HEK293 (cell line): Measurements from ENCODE around the gene TLCD3B.

Source experiments
- BCL11A ChIP-seq: fragments of 450-650 bp; formaldehyde crosslinking; IDR thresholded peaks from 2 replicates; pipeline ENCODE4 v1.5.1; 2016; ENCODE audit warnings: low read depth, missing biosample characterization, missing genetic modification characterization
- FEZF1 ChIP-seq: fragments of 450-650 bp; formaldehyde crosslinking; IDR thresholded peaks from 2 replicates; pipeline ENCODE4 v1.5.1; 2016; ENCODE audit warnings: missing biosample characterization, missing genetic modification characterization
- GLIS2 ChIP-seq: fragments of 450-650 bp; formaldehyde crosslinking; IDR thresholded peaks from 2 replicates; pipeline ENCODE4 v1.5.1; 2016; ENCODE audit warnings: missing biosample characterization, missing genetic modification characterization
- IKZF3 ChIP-seq: fragments of 450-650 bp; IDR thresholded peaks from 2 replicates; pipeline ENCODE4 v1.5.0; 2018; ENCODE audit warnings: missing biosample characterization, mild to moderate bottlenecking, missing genetic modification characterization, moderate library complexity
- KLF7 ChIP-seq: fragments of 450-650 bp; formaldehyde crosslinking; IDR thresholded peaks from 2 replicates; pipeline ENCODE4 v1.5.1; 2016; ENCODE audit warnings: missing biosample characterization, missing genetic modification characterization, borderline replicate concordance
- OSR2 ChIP-seq: fragments of 450-650 bp; formaldehyde crosslinking; IDR thresholded peaks from 2 replicates; pipeline ENCODE4 v1.5.1; 2016; ENCODE audit warnings: missing biosample characterization, missing genetic modification characterization
- SP3 ChIP-seq: fragments of 450-650 bp; formaldehyde crosslinking; IDR thresholded peaks from 2 replicates; pipeline ENCODE4 v1.5.1; 2016; ENCODE audit warnings: missing biosample characterization, missing genetic modification characterization
- SP7 ChIP-seq: fragments of 450-650 bp; formaldehyde crosslinking; IDR thresholded peaks from 2 replicates; pipeline ENCODE4 v1.5.1; 2016; ENCODE audit warnings: missing biosample characterization, missing genetic modification characterization
- ZBTB20 ChIP-seq: fragments of 450-650 bp; formaldehyde crosslinking; IDR thresholded peaks from 2 replicates; pipeline ENCODE4 v1.5.1; 2016; ENCODE audit warnings: missing biosample characterization, missing genetic modification characterization
- ZBTB8A ChIP-seq: fragments of 450-650 bp; formaldehyde crosslinking; IDR thresholded peaks from 2 replicates; pipeline ENCODE4 v1.5.1; 2016; ENCODE audit warnings: missing biosample characterization, missing genetic modification characterization
- ZFP37 ChIP-seq: fragments of 450-650 bp; formaldehyde crosslinking; IDR thresholded peaks from 2 replicates; pipeline ENCODE4 v1.5.1; 2016; ENCODE audit warnings: missing biosample characterization, missing genetic modification characterization
- ZNF10 ChIP-seq: fragments of 450-650 bp; formaldehyde crosslinking; IDR thresholded peaks from 2 replicates; pipeline ENCODE4 v1.5.1; 2017; ENCODE audit warnings: missing biosample characterization, missing genetic modification characterization
- ZNF114 ChIP-seq: fragments of 450-650 bp; formaldehyde crosslinking; IDR thresholded peaks from 2 replicates; pipeline ENCODE4 v1.5.0; 2017; ENCODE audit warnings: missing biosample characterization, missing genetic modification characterization
- ZNF121 ChIP-seq: fragments of 450-650 bp; formaldehyde crosslinking; IDR thresholded peaks from 2 replicates; pipeline ENCODE4 v1.5.1; 2016; ENCODE audit warnings: missing biosample characterization, missing genetic modification characterization
- ZNF138 ChIP-seq: fragments of 450-650 bp; formaldehyde crosslinking; IDR thresholded peaks from 2 replicates; pipeline ENCODE4 v1.5.1; 2016; ENCODE audit warnings: missing biosample characterization, missing genetic modification characterization, borderline replicate concordance
- ZNF335 ChIP-seq: fragments of 450-650 bp; formaldehyde crosslinking; conservative IDR thresholded peaks from 2 replicates; pipeline ENCODE4 v1.5.1; 2016; ENCODE audit warnings: missing biosample characterization, missing genetic modification characterization
- ZNF514 ChIP-seq: fragments of 450-650 bp; formaldehyde crosslinking; IDR thresholded peaks from 2 replicates; pipeline ENCODE4 v1.5.1; 2016; ENCODE audit warnings: missing biosample characterization, missing genetic modification characterization
- ZNF558 ChIP-seq: fragments of 450-650 bp; formaldehyde crosslinking; IDR thresholded peaks from 2 replicates; pipeline ENCODE4 v1.5.1; 2016; ENCODE audit warnings: missing biosample characterization, missing genetic modification characterization
- ZNF560 ChIP-seq: fragments of 450-650 bp; formaldehyde crosslinking; IDR thresholded peaks from 2 replicates; pipeline ENCODE4 v1.5.1; 2017; ENCODE audit warnings: missing biosample characterization, missing genetic modification characterization, borderline replicate concordance
- ZNF561 ChIP-seq: fragments of 450-650 bp; IDR thresholded peaks from 2 replicates; pipeline ENCODE4 v1.5.1; 2018; ENCODE audit warnings: missing biosample characterization, missing genetic modification characterization, borderline replicate concordance
- ZNF768 ChIP-seq: fragments of 450-650 bp; formaldehyde crosslinking; IDR thresholded peaks from 2 replicates; pipeline ENCODE4 v1.5.1; 2018; ENCODE audit warnings: missing biosample characterization, mild to moderate bottlenecking, missing genetic modification characterization
- ZNF843 ChIP-seq: fragments of 450-650 bp; formaldehyde crosslinking; IDR thresholded peaks from 2 replicates; pipeline ENCODE4 v1.5.1; 2016; ENCODE audit warnings: missing biosample characterization, missing genetic modification characterization
- TF ChIP-seq, protein P1 (sequence below): fragments of 450-650 bp; formaldehyde crosslinking; IDR thresholded peaks from 2 replicates; pipeline ENCODE4 v1.5.1; 2017; ENCODE audit warnings: missing biosample characterization, mild to moderate bottlenecking, missing genetic modification characterization, moderate library complexity
- TF ChIP-seq, protein P2 (sequence below): fragments of 450-650 bp; formaldehyde crosslinking; IDR thresholded peaks from 2 replicates; pipeline ENCODE4 v1.5.1; 2016; ENCODE audit warnings: missing biosample characterization, missing genetic modification characterization
- TF ChIP-seq, protein P3 (sequence below): fragments of 450-650 bp; formaldehyde crosslinking; optimal IDR thresholded peaks from 2 replicates; pipeline ENCODE3; 2016; ENCODE audit warnings: missing biosample characterization, mild to moderate bottlenecking, missing genetic modification characterization
- TF ChIP-seq, protein P4 (sequence below): fragments of 450-650 bp; formaldehyde crosslinking; IDR thresholded peaks from 2 replicates; pipeline ENCODE4 v1.5.1; 2016; ENCODE audit warnings: missing biosample characterization, missing genetic modification characterization

The TLCD3B gene

DNA sequence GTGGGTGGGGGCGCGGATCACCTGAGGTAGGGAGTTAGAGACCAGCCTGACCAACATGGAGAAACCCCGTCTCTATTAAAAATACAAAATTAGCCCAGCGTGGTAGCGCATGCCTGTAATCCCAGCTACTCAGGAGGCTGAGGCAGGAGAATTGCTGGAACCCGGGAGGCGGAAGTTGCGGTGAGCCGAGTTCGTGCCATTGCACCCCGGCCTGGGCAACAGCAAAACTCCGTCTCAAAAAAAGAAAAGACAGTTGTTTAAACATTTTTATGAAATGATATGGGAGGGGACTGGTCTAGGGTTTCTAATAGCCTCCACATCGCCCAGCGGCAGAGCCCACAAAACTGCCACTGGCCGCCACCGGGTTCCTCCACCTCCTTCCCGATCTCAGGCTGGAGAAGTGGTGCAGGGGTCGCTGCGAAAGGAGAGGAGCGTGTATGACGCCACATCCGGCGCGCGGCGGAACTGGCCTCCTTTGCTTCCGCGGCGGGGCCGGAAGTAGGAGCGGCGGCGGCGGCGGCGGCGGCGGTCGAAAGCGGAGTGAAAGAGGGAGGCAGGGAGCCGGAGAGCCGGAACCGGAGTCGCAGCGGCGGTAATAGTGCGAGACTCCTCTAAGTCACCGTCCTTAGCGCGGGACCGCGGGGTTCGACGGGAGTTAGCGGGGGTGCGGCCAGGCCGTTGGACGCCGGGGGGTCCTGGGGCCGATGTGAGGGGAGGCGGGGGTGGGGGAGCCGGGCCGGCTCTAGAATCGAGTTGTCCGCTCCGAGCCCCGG is 44.6 kb upstream of the TLCD3B start, which contains the start of gene PPP4C (continued):
- TF ChIP-seq OSR2 = no peak; the same call in 1 of the 2 replicates
- peak; percentile 52 for TF ChIP-seq ZBTB8A (tag by site-specific recombination)
- 0 out of 2 replicates have a peak, but pooled peaks have one; percentile 22 for TF ChIP-seq ZFP37 (tag by site-specific recombination)
- TF ChIP-seq ZBTB20 = peak; percentile 97
- peak; percentile 65; the same call in 1 of the 2 replicates for TF ChIP-seq ZNF561 (tag by site-specific recombination)
- TF ChIP-seq, protein P1, sequence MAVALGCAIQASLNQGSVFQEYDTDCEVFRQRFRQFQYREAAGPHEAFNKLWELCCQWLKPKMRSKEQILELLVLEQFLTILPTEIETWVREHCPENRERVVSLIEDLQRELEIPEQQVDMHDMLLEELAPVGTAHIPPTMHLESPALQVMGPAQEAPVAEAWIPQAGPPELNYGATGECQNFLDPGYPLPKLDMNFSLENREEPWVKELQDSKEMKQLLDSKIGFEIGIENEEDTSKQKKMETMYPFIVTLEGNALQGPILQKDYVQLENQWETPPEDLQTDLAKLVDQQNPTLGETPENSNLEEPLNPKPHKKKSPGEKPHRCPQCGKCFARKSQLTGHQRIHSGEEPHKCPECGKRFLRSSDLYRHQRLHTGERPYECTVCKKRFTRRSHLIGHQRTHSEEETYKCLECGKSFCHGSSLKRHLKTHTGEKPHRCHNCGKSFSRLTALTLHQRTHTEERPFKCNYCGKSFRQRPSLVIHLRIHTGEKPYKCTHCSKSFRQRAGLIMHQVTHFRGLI (tag by site-specific recombination) = no peak
- TF ChIP-seq ZNF558 (tag by site-specific recombination) = no peak
- TF ChIP-seq, protein P2, sequence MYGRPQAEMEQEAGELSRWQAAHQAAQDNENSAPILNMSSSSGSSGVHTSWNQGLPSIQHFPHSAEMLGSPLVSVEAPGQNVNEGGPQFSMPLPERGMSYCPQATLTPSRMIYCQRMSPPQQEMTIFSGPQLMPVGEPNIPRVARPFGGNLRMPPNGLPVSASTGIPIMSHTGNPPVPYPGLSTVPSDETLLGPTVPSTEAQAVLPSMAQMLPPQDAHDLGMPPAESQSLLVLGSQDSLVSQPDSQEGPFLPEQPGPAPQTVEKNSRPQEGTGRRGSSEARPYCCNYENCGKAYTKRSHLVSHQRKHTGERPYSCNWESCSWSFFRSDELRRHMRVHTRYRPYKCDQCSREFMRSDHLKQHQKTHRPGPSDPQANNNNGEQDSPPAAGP (tag by site-specific recombination) = no peak; the same call in 1 of the 2 replicates
- no peak; the same call in 1 of the 2 replicates for TF ChIP-seq SP3 (tag by site-specific recombination)
- TF ChIP-seq, protein P3, sequence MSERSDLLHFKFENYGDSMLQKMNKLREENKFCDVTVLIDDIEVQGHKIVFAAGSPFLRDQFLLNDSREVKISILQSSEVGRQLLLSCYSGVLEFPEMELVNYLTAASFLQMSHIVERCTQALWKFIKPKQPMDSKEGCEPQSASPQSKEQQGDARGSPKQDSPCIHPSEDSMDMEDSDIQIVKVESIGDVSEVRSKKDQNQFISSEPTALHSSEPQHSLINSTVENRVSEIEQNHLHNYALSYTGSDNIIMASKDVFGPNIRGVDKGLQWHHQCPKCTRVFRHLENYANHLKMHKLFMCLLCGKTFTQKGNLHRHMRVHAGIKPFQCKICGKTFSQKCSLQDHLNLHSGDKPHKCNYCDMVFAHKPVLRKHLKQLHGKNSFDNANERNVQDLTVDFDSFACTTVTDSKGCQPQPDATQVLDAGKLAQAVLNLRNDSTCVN (tag by site-specific recombination) = peak; percentile 63
- TF ChIP-seq ZNF560 (tag by site-specific recombination) = peak; percentile 83
- no peak; the same call in 1 of the 2 replicates for TF ChIP-seq ZNF843 (tag by site-specific recombination)
- no peak for TF ChIP-seq FEZF1 (tag by site-specific recombination)
- TF ChIP-seq KLF7 (tag by site-specific recombination) = no peak
- TF ChIP-seq ZNF10 (tag by site-specific recombination) = peak; percentile 30; the same call in 1 of the 2 replicates
- no peak for TF ChIP-seq ZNF114 (tag by site-specific recombination)
- peak; percentile 80 for TF ChIP-seq ZNF335
- TF ChIP-seq, protein P4, sequence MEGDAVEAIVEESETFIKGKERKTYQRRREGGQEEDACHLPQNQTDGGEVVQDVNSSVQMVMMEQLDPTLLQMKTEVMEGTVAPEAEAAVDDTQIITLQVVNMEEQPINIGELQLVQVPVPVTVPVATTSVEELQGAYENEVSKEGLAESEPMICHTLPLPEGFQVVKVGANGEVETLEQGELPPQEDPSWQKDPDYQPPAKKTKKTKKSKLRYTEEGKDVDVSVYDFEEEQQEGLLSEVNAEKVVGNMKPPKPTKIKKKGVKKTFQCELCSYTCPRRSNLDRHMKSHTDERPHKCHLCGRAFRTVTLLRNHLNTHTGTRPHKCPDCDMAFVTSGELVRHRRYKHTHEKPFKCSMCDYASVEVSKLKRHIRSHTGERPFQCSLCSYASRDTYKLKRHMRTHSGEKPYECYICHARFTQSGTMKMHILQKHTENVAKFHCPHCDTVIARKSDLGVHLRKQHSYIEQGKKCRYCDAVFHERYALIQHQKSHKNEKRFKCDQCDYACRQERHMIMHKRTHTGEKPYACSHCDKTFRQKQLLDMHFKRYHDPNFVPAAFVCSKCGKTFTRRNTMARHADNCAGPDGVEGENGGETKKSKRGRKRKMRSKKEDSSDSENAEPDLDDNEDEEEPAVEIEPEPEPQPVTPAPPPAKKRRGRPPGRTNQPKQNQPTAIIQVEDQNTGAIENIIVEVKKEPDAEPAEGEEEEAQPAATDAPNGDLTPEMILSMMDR (tag by site-specific recombination) = peak; percentile 48; the same call in 1 of the 2 replicates
- no peak for TF ChIP-seq ZNF514 (tag by site-specific recombination)
- no peak for TF ChIP-seq BCL11A (tag by site-specific recombination)
- TF ChIP-seq GLIS2 (tag by site-specific recombination) = peak; percentile 58
- peak; percentile 73 for TF ChIP-seq SP7 (tag by site-specific recombination)
- no peak for TF ChIP-seq ZNF121 (tag by site-specific recombination)
- TF ChIP-seq ZNF768 = no peak
- TF ChIP-seq IKZF3 = peak; percentile 73; the same call in 1 of the 2 replicates
- TF ChIP-seq ZNF138 (tag by site-specific recombination) = no peak
